Measurements from ENCODE around the gene SNRNP27.

DNA sequence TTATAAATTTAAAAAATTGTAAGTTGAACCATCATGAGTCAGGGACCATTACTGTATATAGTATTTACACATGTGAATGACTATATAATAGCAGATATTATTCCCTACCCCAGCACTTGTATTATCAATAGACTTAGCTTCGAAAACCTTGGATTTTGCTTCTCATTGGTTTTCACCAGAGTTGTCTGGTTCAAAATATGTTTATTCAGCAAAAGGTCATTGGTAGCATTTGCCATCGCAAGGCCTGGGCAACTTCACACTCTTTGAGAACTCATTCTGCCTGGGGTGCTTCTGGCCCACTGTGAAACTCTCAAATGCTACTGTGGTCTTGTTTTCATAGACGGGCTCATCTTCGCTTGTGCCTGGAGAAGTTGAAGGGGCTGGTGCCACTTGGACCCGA lies 41.3 kb downstream of the SNRNP27 start:
- TF ChIP-seq, protein P1, sequence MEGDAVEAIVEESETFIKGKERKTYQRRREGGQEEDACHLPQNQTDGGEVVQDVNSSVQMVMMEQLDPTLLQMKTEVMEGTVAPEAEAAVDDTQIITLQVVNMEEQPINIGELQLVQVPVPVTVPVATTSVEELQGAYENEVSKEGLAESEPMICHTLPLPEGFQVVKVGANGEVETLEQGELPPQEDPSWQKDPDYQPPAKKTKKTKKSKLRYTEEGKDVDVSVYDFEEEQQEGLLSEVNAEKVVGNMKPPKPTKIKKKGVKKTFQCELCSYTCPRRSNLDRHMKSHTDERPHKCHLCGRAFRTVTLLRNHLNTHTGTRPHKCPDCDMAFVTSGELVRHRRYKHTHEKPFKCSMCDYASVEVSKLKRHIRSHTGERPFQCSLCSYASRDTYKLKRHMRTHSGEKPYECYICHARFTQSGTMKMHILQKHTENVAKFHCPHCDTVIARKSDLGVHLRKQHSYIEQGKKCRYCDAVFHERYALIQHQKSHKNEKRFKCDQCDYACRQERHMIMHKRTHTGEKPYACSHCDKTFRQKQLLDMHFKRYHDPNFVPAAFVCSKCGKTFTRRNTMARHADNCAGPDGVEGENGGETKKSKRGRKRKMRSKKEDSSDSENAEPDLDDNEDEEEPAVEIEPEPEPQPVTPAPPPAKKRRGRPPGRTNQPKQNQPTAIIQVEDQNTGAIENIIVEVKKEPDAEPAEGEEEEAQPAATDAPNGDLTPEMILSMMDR (IDR thresholded peaks at IDR 0.05): no peak
- no peak for TF ChIP-seq ZFX (IDR thresholded peaks at IDR 0.05; ENCODE audit: borderline replicate concordance)
